ENCODE results near the gene CNNM4. TPM values are rescaled to one million over a fixed set of nuclear protein-coding genes. Genes with fewer than 3 reads are reported as not detected.

The CNNM4 gene
- total RNA-seq, 3 donors from 2014 or later: 53.4 to 134 (median 101) TPM

DNA sequence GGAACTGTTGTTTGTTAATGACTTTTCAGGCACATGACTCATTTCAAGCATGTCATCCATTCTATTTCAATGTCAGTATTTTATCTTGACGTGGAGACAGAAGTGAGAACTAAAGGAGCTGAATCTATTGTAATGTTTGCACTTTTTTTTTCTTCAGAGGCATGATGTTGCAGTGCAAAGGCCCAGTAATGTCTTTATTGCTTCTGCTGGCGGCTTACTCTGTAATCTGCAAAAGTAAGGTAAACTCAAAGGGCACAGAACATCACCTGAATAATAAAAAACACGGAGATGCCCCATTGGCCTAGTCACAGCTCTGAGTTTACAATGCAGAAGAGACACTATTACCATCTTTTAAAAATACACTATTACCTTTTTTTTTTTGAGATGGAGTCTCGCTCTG lies 53.0 kb downstream of the CNNM4 start:
- intact Hi-C loops (cut with DNase I, micrococcal nuclease): no loop called here
- Histone ChIP-seq H3K4me3 (no peak overlapping the region), H3K36me3 (ENCODE audit: low read depth) (no peaks in the 10 kb centered on the region), H3K4me1 (ENCODE audit: low read depth) (peaks cover 20% of the 10 kb centered on the region), H3K9me3 (no peaks in the 10 kb centered on the region)
- DNase-seq (peak in 1 of 3 donors; percentile 45), ATAC-seq (no peak)
- TF ChIP-seq CTCF (IDR thresholded peaks at IDR 0.05): no peak

GRCh38 chr2:96815326-96816126 lies 54.8 kb downstream of the CNNM4 start:
- no peak for ATAC-seq
- H3K9me3 ChIP-seq: no peaks in the 10 kb centered on the region
- H3K4me3 ChIP-seq: peak overlapping the region; percentile 42
- peak in 2 of 3 donors; percentile 46 to 61 for DNase-seq
- H3K36me3 ChIP-seq (ENCODE audit: low read depth): no peaks in the 10 kb centered on the region
- no peak for TF ChIP-seq CTCF (IDR thresholded peaks at IDR 0.05)
- intact Hi-C loops (cut with DNase I, micrococcal nuclease): no loop called here
- peaks cover 39% of the 10 kb centered on the region for H3K4me1 ChIP-seq (ENCODE audit: low read depth)

DNA sequence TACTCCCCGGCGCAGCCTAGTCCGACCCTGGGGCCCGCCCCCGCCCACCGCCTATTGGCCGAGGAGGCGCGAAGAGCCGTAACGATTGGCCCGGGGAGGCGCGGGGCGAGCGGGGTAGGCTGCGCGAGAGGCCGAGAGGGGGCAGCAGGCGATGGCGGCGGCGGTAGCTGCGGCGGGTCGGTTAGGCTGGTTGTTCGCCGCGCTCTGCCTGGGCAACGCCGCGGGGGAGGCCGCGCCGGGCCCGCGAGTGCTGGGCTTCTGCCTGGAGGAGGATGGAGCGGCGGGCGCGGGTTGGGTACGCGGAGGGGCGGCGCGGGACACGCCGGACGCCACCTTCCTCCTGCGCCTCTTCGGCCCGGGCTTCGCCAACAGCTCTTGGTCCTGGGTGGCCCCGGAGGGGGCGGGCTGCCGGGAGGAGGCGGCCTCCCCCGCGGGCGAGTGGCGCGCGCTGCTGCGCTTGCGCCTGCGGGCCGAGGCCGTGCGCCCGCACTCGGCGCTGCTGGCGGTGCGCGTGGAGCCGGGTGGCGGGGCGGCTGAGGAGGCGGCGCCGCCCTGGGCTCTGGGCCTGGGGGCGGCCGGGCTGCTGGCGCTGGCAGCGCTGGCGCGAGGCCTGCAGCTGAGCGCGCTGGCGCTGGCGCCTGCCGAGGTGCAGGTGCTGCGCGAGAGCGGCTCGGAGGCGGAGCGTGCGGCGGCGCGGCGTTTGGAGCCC lies 55.6 kb downstream of the CNNM4 start, which contains the start of gene CNNM3:
Gene CNNM3, plus strand, starts transcription at position 142 of the 709 bp plus-strand sequence. Its CDS starts 10 bp downstream, at position 152.
- TF ChIP-seq CTCF (IDR thresholded peaks at IDR 0.05): peak; percentile 84
- intact Hi-C loops (cut with DNase I, micrococcal nuclease): no loop called here
- DNase-seq (peak; percentile 98), ATAC-seq (peak; percentile 90)
- no peaks in the 10 kb centered on the region for H3K9me3 ChIP-seq
- peak within 1 kb of the TSS; percentile 42 for H3K4me3 ChIP-seq
- peaks cover 44% of the 10 kb centered on the region for H3K4me1 ChIP-seq (ENCODE audit: low read depth)
- H3K36me3 ChIP-seq (ENCODE audit: low read depth): no peaks in the 10 kb centered on the region

- ATAC-seq: no peak
- TF ChIP-seq CTCF (IDR thresholded peaks at IDR 0.05): no peak
- H3K4me1 ChIP-seq (ENCODE audit: low read depth): peaks cover 46% of the 10 kb centered on the region
- DNase-seq: peak in 2 of 3 donors; percentile 55 to 65
- H3K9me3 ChIP-seq: no peaks in the 10 kb centered on the region
- intact Hi-C loops (cut with DNase I, micrococcal nuclease): no loop called here
- no peaks in the 10 kb centered on the region for H3K36me3 ChIP-seq (ENCODE audit: low read depth)
- peak overlapping the region; percentile 42 for H3K4me3 ChIP-seq
Observed at GRCh38 chr2:96816836-96817702, 56.4 kb downstream of the CNNM4 start.

DNA sequence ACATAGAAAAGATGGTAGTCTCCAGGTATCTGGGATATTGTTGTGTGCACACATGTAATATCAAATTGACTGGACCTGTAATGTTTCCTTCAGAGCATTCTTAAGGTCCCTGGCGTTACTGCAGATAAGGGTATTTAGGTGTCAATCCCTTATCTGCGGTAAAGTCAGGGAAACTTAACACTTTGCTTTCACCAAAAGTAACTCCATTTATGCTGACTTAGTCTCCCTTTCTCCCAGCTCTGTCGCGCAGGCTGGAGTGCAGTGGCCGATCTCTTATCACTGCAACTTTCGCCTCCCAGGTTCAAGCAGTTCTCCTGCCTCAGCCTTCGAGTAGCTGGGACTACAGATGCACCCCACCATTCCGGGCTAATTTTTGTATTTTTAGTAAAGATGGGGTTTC lies 57.2 kb downstream of the CNNM4 start:
- no peak overlapping the region for H3K4me3 ChIP-seq
- no peak for TF ChIP-seq CTCF (IDR thresholded peaks at IDR 0.05)
- no peaks in the 10 kb centered on the region for H3K36me3 ChIP-seq (ENCODE audit: low read depth)
- intact Hi-C loops (cut with DNase I, micrococcal nuclease): no loop called here
- DNase-seq: no peak
- no peak for ATAC-seq
- H3K9me3 ChIP-seq: no peaks in the 10 kb centered on the region
- peaks cover 46% of the 10 kb centered on the region for H3K4me1 ChIP-seq (ENCODE audit: low read depth)
